ENCODE measurements around the gene PM20D1.
A peak's percentile ranks its signal among the peaks of the same experiment; 100 is the strongest.
"Not testable (repeated sequence)": the region's sequence is repeated elsewhere in the genome, so short reads cannot be mapped to it uniquely, and the experiment has no call there.

The PM20D1 gene

GRCh38 chr1:205826995-205827394, 22.9 kb downstream of the PM20D1 start:
- no peak overlapping the region for H3K4me3 Mint-ChIP-seq
- DNase-seq (ENCODE audit: low spot score): no peak
- no peaks in the 10 kb centered on the region for H3K27me3 Mint-ChIP-seq (ENCODE audit: low read depth)
- H3K4me1 Mint-ChIP-seq (ENCODE audit: low read depth): peaks cover 23% of the 10 kb centered on the region
- peaks cover 4% of the 10 kb centered on the region for H3K9me3 Mint-ChIP-seq
- H3K27ac Mint-ChIP-seq: no peak overlapping the region
- H3K36me3 Mint-ChIP-seq (ENCODE audit: low read depth): peaks cover 7% of the 10 kb centered on the region

GRCh38 chr1:205826016-205826806, 23.7 kb downstream of the PM20D1 start:
- Mint-ChIP-seq H3K27me3 (ENCODE audit: low read depth) (no peaks in the 10 kb centered on the region), H3K27ac (no peak overlapping the region), H3K36me3 (ENCODE audit: low read depth) (peaks cover 7% of the 10 kb centered on the region), H3K4me3 (no peak overlapping the region), H3K9me3 (peaks cover 4% of the 10 kb centered on the region), H3K4me1 (ENCODE audit: low read depth) (peaks cover 23% of the 10 kb centered on the region)
- DNase-seq (ENCODE audit: low spot score): no peak

- DNase-seq (ENCODE audit: low spot score): no peak
- Mint-ChIP-seq H3K36me3 (ENCODE audit: low read depth) (peaks cover 7% of the 10 kb centered on the region), H3K4me1 (ENCODE audit: low read depth) (peaks cover 23% of the 10 kb centered on the region), H3K27ac (peak overlapping the region; percentile 22), H3K9me3 (peaks cover 4% of the 10 kb centered on the region), H3K4me3 (peak overlapping the region; percentile 32), H3K27me3 (ENCODE audit: low read depth) (no peaks in the 10 kb centered on the region)
Measured at GRCh38 chr1:205824180-205824579, 25.8 kb downstream of the PM20D1 start.

- peak overlapping the region; percentile 32 for H3K4me3 Mint-ChIP-seq
- not testable (repeated sequence) for H3K9me3 Mint-ChIP-seq; H3K36me3 Mint-ChIP-seq (ENCODE audit: low read depth); DNase-seq (ENCODE audit: low spot score); H3K27me3 Mint-ChIP-seq (ENCODE audit: low read depth)
- peak overlapping the region; percentile 71 for H3K27ac Mint-ChIP-seq
- peaks cover 23% of the 10 kb centered on the region for H3K4me1 Mint-ChIP-seq (ENCODE audit: low read depth)
Measured at GRCh38 chr1:205823260-205823659, 26.7 kb downstream of the PM20D1 start.

- no peak for DNase-seq (ENCODE audit: low spot score)
- H3K27me3 Mint-ChIP-seq (ENCODE audit: low read depth): no peaks in the 10 kb centered on the region
- H3K4me1 Mint-ChIP-seq (ENCODE audit: low read depth): peaks cover 23% of the 10 kb centered on the region
- no peak overlapping the region for H3K27ac Mint-ChIP-seq
- peaks cover 4% of the 10 kb centered on the region for H3K9me3 Mint-ChIP-seq
- H3K36me3 Mint-ChIP-seq (ENCODE audit: low read depth): peaks cover 5% of the 10 kb centered on the region
- no peak overlapping the region for H3K4me3 Mint-ChIP-seq
Measured at GRCh38 chr1:205822397-205822796, 27.5 kb downstream of the PM20D1 start.

GRCh38 chr1:205817988-205818387, 31.9 kb downstream of the PM20D1 start:
- DNase-seq (ENCODE audit: low spot score): no peak
- Mint-ChIP-seq H3K4me1 (ENCODE audit: low read depth) (peaks cover 15% of the 10 kb centered on the region), H3K4me3 (no peak overlapping the region), H3K9me3 (peaks cover 4% of the 10 kb centered on the region), H3K27me3 (ENCODE audit: low read depth) (no peaks in the 10 kb centered on the region), H3K36me3 (ENCODE audit: low read depth) (peaks cover 2% of the 10 kb centered on the region), H3K27ac (no peak overlapping the region)

GRCh38 chr1:205817364-205817763, 32.6 kb downstream of the PM20D1 start:
- no peak overlapping the region for H3K4me3 Mint-ChIP-seq
- no peaks in the 10 kb centered on the region for H3K36me3 Mint-ChIP-seq (ENCODE audit: low read depth)
- no peak for DNase-seq (ENCODE audit: low spot score)
- H3K4me1 Mint-ChIP-seq (ENCODE audit: low read depth): peaks cover 10% of the 10 kb centered on the region
- H3K27me3 Mint-ChIP-seq (ENCODE audit: low read depth): no peaks in the 10 kb centered on the region
- H3K27ac Mint-ChIP-seq: no peak overlapping the region
- H3K9me3 Mint-ChIP-seq: peaks cover 2% of the 10 kb centered on the region

- peaks cover 15% of the 10 kb centered on the region for H3K36me3 Mint-ChIP-seq (ENCODE audit: low read depth)
- H3K27ac Mint-ChIP-seq: peak overlapping the region; percentile 75
- no peaks in the 10 kb centered on the region for H3K9me3 Mint-ChIP-seq
- H3K27me3 Mint-ChIP-seq (ENCODE audit: low read depth): no peaks in the 10 kb centered on the region
- DNase-seq (ENCODE audit: low spot score): peak; percentile 23
- H3K4me1 Mint-ChIP-seq (ENCODE audit: low read depth): peaks cover 32% of the 10 kb centered on the region
- H3K4me3 Mint-ChIP-seq: peak overlapping the region; percentile 88
Measured at GRCh38 chr1:205813755-205814058, 36.2 kb downstream of the PM20D1 start.

- Mint-ChIP-seq H3K4me1 (ENCODE audit: low read depth) (peaks cover 38% of the 10 kb centered on the region), H3K9me3 (no peaks in the 10 kb centered on the region), H3K36me3 (ENCODE audit: low read depth) (peaks cover 17% of the 10 kb centered on the region), H3K4me3 (peak within 1 kb of the TSS; percentile 90), H3K27me3 (ENCODE audit: low read depth) (no peaks in the 10 kb centered on the region), H3K27ac (peak within 1 kb of the TSS; percentile 75)
- peak; percentile 86 for DNase-seq (ENCODE audit: low spot score)
Measured at GRCh38 chr1:205812878-205813754, 36.8 kb downstream of the PM20D1 start, which contains the start of gene SLC41A1. Gene SLC41A1 (minus strand): TSS chr1:205813198. CDS start chr1:205810441, 2,757 bp downstream.

- no peak for DNase-seq (ENCODE audit: low spot score)
- H3K27me3 Mint-ChIP-seq (ENCODE audit: low read depth): no peaks in the 10 kb centered on the region
- H3K4me1 Mint-ChIP-seq (ENCODE audit: low read depth): peaks cover 39% of the 10 kb centered on the region
- peaks cover 20% of the 10 kb centered on the region for H3K36me3 Mint-ChIP-seq (ENCODE audit: low read depth)
- H3K27ac Mint-ChIP-seq: peak overlapping the region; percentile 74
- H3K4me3 Mint-ChIP-seq: peak overlapping the region; percentile 90
- no peaks in the 10 kb centered on the region for H3K9me3 Mint-ChIP-seq
Measured at GRCh38 chr1:205812271-205812877, 37.6 kb downstream of the PM20D1 start.

GRCh38 chr1:205811660-205812059, 38.3 kb downstream of the PM20D1 start:
- peaks cover 43% of the 10 kb centered on the region for H3K4me1 Mint-ChIP-seq (ENCODE audit: low read depth)
- no peaks in the 10 kb centered on the region for H3K9me3 Mint-ChIP-seq

GRCh38 chr1:205810448-205811157, 39.3 kb downstream of the PM20D1 start:
- Mint-ChIP-seq H3K4me3 (peak overlapping the region; percentile 90), H3K27me3 (ENCODE audit: low read depth) (no peaks in the 10 kb centered on the region), H3K27ac (no peak overlapping the region), H3K4me1 (ENCODE audit: low read depth) (peaks cover 53% of the 10 kb centered on the region), H3K36me3 (ENCODE audit: low read depth) (peaks cover 27% of the 10 kb centered on the region), H3K9me3 (no peaks in the 10 kb centered on the region)
- no peak for DNase-seq (ENCODE audit: low spot score)

More at GRCh38 chr1:205811660-205812059, 38.3 kb downstream of the PM20D1 start:
- H3K36me3 Mint-ChIP-seq (ENCODE audit: low read depth): peaks cover 24% of the 10 kb centered on the region
- no peak for DNase-seq (ENCODE audit: low spot score)
- no peaks in the 10 kb centered on the region for H3K27me3 Mint-ChIP-seq (ENCODE audit: low read depth)
- peak overlapping the region; percentile 44 for H3K27ac Mint-ChIP-seq
- H3K4me3 Mint-ChIP-seq: peak overlapping the region; percentile 90

- no peak for DNase-seq (ENCODE audit: low spot score)
- H3K36me3 Mint-ChIP-seq (ENCODE audit: low read depth): peaks cover 27% of the 10 kb centered on the region
- no peak overlapping the region for H3K4me3 Mint-ChIP-seq
- no peak overlapping the region for H3K27ac Mint-ChIP-seq
- H3K4me1 Mint-ChIP-seq (ENCODE audit: low read depth): peaks cover 60% of the 10 kb centered on the region
- H3K9me3 Mint-ChIP-seq: no peaks in the 10 kb centered on the region
- no peaks in the 10 kb centered on the region for H3K27me3 Mint-ChIP-seq (ENCODE audit: low read depth)
Measured at GRCh38 chr1:205809942-205810345, 40.0 kb downstream of the PM20D1 start.

Measured in T-helper 2 cell treated with Interferon-gamma antibody and Interleukin-4, amounts not matched to agents 5 μg/mL and 100 μg/mL, for 36 hours (primary cell).